Stimulated activated CD4-positive, alpha-beta T cell treated with anti-CD3 and anti-CD28 coated beads, Interleukin-4, amount 100 ng/mL, for 1 hour (primary cell): ENCODE data around the gene KDM3A.
A peak's percentile ranks its signal among the peaks of the same experiment; 100 is the strongest.

Experiments
- DNase-seq: peaks from one replicate; pipeline ENCODE4 v3.0.0-alpha.2; 2020

The KDM3A gene, protein sequence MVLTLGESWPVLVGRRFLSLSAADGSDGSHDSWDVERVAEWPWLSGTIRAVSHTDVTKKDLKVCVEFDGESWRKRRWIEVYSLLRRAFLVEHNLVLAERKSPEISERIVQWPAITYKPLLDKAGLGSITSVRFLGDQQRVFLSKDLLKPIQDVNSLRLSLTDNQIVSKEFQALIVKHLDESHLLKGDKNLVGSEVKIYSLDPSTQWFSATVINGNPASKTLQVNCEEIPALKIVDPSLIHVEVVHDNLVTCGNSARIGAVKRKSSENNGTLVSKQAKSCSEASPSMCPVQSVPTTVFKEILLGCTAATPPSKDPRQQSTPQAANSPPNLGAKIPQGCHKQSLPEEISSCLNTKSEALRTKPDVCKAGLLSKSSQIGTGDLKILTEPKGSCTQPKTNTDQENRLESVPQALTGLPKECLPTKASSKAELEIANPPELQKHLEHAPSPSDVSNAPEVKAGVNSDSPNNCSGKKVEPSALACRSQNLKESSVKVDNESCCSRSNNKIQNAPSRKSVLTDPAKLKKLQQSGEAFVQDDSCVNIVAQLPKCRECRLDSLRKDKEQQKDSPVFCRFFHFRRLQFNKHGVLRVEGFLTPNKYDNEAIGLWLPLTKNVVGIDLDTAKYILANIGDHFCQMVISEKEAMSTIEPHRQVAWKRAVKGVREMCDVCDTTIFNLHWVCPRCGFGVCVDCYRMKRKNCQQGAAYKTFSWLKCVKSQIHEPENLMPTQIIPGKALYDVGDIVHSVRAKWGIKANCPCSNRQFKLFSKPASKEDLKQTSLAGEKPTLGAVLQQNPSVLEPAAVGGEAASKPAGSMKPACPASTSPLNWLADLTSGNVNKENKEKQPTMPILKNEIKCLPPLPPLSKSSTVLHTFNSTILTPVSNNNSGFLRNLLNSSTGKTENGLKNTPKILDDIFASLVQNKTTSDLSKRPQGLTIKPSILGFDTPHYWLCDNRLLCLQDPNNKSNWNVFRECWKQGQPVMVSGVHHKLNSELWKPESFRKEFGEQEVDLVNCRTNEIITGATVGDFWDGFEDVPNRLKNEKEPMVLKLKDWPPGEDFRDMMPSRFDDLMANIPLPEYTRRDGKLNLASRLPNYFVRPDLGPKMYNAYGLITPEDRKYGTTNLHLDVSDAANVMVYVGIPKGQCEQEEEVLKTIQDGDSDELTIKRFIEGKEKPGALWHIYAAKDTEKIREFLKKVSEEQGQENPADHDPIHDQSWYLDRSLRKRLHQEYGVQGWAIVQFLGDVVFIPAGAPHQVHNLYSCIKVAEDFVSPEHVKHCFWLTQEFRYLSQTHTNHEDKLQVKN (N-terminal part only)

DNA sequence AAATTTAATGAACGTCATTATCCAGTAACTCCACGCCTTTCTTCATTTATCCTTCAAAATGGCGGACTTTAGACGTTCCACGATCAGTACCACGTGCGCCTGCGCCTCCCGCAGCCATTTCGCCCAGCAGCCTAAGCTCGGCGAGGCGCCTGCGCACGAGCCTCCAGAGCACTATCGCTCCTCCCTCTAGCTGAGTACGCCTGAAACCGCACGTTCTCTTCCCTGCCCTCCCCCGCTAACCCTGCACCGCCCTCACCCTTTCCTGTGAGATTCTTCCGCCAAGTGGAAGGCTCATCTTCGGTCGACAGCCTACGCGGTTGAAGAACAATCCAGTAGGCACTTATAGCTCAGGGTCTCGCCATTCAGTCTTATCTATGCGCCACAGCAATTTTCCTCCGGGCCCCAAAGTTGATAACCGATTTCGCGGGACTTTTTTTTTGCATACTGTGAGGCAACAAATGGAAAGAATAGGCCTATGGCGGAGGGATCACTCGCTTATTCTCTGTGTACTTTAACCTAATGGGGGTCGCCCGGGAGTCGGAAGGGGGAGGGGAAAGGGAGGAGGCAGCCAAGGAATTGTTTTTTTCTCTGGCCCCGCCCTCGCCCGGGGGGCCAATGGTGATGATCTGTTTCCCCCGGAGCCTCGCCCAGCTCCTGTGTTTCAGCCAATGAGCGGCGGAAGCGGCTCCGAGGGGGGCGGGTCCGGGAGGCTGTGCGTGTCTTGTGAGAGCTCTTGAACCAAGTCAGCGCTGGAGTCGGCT is at the start of gene KDM3A:
Gene KDM3A, plus strand, starts transcription at position 741 of the 761 bp plus-strand sequence. CDS start 677 bp downstream, outside the sequence.
- DNase-seq, result peak; percentile 99

DNA sequence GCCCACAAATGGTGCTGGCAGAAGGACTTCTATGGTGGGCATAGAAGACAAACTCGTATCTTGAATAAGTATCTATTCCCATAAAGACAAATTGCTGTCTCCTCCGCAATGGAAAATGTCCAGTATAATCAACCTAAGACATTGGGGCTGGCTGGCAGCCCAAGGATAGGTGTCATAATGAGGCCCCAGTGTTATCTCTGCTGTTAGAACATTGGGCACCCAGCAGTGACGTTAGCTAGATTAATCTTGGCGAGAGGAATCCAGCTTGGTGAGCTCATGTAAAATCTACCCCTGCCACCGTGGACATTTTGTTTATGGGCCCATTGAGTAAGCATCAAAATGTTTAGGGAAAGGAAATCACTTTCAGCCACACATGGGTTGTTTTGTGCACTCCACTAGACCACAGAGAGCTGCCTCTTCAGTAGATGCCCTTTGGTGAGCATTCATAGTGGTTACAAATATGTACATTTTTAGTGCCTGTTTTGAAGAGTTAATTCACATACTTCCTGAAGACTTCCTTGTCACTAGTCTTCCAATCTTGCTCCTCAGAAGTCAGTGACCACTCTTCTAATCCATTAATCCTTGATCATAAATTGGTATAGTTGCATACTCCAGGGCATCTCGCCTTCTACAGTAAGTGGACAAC is 48.2 kb upstream of the KDM3A start:
- no peak for DNase-seq

DNA sequence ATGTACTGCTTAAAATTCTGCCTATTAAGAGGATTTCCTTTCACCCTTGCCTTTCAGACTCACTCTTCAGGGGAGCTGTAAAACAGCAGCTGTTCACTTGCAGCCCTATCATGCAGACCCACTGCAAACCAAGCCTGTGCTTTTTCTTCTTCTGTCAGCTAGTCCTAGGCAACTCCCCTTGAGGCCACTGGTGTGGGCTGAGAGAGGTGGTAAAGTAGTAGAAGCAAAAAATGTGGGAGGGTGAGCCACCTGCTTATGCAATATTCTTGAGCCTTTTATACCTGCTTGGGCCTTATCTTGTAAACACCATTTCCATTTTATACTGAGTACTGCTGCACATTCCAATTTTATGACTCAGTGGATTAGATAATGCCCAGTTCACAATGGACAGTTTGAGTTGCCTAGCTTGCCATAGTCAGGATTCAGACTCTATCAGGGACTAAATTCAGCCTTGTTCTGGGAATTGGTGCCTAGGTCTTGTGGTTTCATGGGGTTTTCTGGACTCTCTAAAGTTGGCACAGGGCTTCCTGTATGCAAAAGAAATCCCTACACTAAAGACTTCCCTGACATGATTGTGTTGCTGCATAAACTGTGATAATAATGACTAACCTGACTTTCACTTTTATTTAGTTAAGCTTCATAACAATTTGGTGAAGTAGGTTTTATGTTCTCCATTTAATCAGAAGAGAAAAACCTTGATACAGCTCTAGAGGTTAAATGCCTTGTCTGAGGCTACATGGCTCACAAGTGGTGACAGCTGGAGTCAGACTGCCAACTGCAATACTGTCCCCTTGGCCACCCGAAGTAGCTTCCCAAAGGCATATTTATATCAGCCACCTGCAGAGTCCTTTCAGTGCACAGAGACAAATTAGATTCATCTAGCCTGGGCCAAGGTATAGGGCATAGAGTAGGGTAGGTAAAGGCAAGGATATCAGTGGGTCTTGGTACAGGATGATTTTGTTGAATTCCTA is 47.4 kb upstream of the KDM3A start:
- no peak for DNase-seq

DNA sequence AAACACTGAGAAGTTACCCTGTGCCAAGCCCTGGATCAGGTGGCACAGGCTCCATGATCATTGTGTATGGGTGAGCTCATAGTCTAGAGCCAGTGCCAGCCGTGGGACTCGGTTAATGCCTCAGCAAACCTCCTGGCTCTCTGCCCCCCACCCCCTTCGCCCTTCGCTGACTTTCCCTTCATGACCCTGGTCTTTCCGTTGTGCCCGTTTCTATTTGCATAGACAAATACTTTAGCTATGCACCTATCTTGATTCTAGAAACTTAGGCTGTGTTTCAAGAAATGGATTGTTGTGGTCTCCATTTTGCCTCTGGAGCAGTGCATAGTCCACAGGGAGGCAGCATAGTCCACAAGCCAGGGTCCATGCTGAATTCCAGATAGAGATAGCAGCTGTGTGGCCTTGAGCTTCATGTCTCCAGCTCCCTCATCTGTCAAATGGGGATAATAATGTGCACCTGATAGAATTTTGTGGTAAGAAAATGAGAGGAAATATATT is 44.8 kb upstream of the KDM3A start:
- no peak for DNase-seq

DNA sequence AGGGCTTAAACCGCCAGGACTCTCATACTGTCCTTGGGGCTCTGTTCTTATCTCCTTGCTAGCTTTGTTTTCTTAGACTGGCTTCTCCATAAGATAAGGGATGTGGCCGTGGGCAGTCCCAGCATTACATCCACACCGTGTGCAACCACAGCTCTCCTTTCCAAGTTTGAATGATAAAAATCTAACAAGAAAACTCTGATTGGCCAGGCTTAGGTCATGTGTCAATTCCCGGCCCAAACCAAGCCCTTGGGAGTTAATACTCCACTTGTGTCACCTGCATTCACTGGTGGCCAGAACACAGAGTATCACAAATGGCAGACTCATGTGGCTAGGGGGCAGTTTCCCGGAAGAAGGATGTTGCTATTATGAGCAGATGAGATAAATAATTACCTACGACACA is 43.2 kb upstream of the KDM3A start:
- no peak for DNase-seq

- no peak for DNase-seq
Observed at GRCh38 chr2:86398500-86399474, 42.4 kb upstream of the KDM3A start.

DNA sequence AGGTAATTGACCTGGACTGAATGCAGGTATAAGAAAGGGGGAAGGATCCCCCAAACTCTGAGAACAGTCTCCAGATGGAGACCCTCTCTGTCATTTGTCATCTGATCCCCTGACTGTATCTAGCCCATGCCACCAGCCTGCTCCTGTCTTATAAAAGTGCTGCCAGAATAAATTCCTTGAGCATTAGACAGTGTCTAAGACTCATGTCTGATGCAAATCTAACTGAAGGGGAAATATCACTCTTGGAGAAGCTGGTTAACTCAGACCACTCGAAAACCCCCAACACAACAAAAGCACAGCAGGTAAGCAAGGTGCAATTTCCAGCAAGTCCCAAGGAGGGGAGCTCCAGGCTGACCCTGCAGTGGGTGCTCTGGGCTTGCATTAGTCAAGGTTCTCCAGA is 40.9 kb upstream of the KDM3A start:
- DNase-seq, result no peak

- no peak for DNase-seq
Observed at GRCh38 chr2:86410581-86410980, 30.6 kb upstream of the KDM3A start.

DNA sequence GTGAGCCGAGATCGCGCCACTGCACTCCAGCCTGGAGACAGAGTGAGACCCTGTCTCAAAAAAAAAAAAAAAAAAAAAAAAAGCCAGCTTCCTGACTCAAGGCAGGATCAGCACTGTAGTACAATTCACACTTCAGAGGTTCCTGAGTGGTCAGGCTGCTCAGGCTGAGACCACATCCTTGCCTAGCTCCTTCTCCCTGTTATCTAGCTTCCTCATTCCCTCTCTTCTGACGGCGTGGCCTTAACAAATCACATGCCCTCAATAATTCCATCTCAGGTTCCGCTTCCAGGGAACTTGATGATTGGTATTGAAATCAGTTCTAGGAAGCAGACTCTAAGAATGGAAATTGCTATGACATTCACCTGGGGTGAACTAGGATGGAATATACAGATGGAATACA is 29.8 kb upstream of the KDM3A start:
- DNase-seq, result no peak

DNA sequence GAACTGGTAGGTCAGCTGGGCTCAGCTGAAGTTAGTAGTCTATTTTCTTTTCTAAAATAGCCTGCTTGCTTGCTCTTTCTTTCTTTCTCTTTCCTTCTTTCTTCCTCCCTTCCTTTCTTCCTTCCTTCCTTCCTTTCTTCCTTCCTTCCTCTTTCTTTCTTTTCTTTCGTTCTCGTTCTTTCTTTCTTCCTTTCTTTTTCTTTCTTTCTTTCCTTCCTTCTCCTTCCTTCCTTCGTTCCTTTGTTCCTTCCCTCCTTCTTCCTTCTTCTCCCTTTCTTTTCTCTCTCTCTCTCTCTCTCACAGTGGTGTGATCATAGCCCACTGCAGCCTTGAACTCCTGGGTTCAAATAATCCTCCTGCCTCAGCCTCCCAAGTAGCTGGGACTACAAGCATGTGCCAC is 29.2 kb upstream of the KDM3A start:
- no peak for DNase-seq

DNA sequence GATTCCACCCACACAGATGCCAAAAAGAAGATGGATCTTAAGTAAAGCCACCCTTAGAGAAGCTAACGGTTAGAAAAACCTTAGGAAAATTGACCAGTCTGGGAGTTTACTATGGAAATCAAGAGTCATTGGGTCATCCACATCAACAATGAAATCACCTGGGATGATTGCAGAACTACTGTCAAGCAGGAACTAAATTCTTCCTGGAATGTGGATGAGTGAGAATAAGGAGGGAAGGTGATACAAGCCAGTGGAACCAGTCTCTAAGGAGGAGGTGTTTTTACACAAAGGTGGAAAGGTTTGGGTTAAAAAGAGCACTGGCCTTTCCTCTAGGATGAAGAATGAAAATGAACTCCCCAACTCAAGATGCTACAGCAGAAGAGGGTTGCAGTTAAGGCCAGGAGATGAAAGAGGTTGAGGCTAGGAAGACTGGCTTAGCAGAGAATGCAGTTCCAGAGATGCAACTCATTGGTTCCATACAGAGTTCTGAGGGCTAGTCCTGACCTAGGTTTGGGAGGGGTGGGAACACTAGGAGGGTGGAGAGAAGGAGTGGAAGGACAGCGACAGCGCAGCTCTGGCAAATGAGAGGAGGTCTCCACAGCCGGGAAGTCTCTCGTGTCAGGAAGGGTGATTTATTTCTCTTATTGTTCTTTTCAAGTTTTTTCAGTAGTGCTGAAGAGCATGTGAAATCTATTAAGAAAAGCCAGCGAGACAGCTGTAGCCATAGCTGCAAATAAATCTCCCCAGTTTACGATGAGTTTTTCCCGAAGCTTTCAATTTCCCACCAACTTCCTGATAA is 27.7 kb upstream of the KDM3A start:
- DNase-seq, result no peak

GRCh38 chr2:86414996-86415395 is 26.2 kb upstream of the KDM3A start:
- no peak for DNase-seq

GRCh38 chr2:86416146-86416545 is 25.0 kb upstream of the KDM3A start:
- DNase-seq, result no peak

GRCh38 chr2:86417961-86418360 is 23.2 kb upstream of the KDM3A start:
- DNase-seq, result no peak

DNA sequence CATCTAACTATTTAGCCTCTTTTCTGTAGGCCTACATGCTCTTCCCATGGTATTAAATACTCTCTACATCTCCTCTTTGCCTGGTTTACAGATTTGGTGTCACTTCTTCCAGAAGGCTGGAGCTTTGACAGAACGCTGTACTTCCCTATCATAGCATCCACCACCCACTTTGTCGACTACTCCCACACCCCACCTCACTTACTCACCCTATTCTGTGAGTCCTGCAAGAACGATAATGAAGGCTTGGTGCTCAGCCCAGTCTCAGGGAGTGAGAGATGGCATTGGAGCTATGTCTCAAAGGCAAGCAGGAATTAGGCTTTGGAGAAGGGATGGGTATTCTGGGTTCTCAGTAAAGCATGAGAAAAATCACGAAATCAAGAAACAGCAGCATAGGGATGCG is 20.3 kb upstream of the KDM3A start:
- no peak for DNase-seq

GRCh38 chr2:86426271-86426670 is 14.9 kb upstream of the KDM3A start:
- DNase-seq, result no peak

DNA sequence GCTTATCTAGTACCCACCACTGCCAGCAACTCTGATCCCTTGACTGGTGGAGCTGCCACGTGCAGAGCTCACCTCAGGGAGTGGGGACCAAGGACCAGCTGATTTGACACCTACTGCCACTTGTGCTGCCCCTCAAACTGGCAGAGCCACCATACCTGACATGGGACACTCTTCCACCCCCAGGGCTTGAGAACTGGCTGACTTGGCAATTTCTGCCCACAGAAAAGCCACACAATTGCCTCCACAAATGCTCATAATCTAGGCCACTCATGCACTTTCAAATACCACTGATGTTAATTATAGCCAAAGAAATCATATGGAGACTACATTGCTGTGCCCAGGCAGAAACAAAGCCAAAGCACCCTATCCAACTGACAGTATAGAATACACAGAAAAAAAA is 11.8 kb upstream of the KDM3A start:
- DNase-seq, result no peak

DNA sequence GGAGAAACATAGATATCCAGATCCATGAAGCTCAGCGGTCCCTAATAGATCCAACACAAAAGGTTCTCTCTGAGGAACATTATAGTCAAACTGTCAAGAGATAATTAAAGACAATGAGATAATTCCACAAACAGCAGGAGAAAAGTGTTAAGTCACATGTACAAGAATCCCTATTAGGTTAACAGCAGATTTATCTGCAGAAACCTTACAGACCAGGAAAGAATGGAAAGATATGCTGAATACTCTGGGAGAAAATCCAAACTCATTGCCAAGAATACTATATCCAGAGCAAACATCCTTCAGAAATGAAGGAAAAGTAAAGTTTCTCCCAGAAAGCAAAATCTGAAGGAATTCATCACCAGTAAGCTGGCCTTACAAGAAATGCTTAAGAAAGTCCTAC is 10.8 kb upstream of the KDM3A start:
- no peak for DNase-seq
